Myocyte (in vitro differentiated cells): ENCODE results near the gene ZSCAN20. TPM values are rescaled to one million over a fixed set of nuclear protein-coding genes. Genes with fewer than 3 reads are reported as not detected.

ENCODE experiments used
- DNase-seq: peaks from one replicate; pipeline ENCODE4 v3.0.0-alpha.2; 2012; ENCODE audit warnings: low read depth
- total RNA-seq: library from RNA; depleted of rRNA; stranded (reverse); fragments of >200 nt; gene quantifications from 2 replicates; pipeline ENCODE4 v1.2.3, GENCODE V29; 2014

Gene ZSCAN20
- total RNA-seq, 1 donor from 2014 or later = 5.6 TPM

DNA sequence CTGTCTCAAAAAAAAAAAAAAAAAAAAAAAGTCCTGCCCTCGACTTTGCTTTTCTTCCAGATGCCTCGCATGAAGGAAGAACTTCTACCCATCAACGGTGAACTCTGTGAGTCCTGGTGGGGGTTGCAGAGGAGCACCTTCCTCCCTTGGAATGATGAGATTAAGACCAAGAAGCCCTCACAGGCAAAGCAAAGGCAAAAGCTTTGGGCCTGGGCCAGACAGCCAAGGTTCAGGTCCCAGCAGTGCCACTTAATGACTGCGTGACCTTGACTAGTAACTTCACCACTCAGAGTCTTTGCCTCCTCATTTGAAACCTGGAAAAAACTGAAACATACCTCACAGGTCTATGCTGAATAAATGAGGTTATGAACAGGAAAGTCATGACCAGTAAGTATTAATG lies 55.5 kb downstream of the ZSCAN20 start:
- no peak for DNase-seq

DNA sequence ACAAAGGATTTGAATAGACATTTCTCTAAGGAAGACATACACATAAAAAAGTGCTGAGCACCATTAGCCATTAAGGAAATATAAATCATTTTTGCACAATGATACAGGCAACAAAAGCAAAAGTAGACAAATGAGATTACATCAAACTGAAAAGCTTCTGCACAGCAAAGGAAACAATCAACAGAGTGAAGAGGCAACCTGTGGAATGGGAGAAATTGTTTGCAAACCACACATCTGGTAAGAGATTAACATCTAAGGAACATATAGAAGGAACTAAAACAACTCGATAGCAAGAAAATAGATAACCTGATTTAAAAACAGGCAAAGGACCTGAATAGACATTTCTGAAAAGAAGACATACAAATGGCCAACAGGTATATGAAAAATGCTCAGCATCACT lies 57.5 kb downstream of the ZSCAN20 start:
- no peak for DNase-seq

DNA sequence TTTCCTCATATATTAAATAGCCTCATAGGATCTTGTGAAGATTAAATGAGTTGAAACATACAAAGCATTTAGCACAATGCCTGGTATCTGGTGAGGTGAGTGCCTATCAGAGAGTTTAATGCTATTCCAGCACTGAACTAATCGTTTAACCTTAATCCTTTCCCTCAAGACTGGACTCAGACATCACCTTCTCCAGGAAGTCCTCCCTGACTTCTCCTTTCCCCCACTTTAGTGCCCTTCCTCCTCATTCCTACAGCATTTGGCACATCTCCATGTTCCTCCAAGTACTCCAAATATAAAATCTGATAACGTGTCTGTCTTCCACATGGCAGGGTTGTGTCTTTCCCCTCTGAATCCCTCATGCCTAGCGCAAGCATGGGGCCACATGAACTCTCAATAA lies 59.8 kb downstream of the ZSCAN20 start:
- DNase-seq = no peak

DNA sequence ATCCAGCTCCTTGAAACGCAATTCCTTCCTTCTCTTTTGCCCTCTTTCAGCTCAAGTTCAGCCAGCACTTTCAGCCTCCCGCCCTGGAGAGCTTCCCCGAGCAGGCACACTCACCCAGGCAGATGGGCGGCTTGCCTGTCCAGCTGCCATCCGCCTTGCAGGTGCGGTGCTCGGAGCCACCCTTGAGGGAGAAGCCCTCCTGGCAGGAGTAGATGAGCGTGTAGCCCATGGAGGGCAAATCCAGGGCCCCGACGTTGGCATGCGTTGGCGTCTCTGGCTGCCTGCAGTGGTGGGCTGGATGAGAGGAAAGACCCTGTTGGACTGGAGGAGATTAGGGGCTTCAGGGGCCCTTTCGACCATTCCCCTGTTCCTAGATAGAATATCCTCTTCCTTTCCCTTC lies 60.5 kb downstream of the ZSCAN20 start:
- no peak for DNase-seq

DNA sequence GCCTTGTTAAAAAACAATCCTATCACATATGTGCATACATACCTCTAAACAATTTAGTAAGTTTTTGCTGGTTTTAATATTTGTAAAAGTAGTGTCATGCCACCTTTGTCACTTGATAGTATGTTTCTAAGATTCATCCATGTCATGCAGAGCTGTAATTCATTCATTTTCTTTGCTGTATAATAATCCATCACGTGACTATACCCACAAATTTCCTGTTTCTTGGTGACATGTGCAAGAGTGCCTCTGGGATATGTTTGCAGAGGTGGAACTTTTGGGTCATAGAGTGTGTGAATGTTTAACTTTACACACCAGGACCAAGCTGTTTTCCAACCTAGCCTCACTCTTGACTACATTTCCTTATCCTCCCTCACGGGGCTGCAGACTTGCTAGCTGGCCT lies 62.9 kb downstream of the ZSCAN20 start:
- DNase-seq = no peak

DNA sequence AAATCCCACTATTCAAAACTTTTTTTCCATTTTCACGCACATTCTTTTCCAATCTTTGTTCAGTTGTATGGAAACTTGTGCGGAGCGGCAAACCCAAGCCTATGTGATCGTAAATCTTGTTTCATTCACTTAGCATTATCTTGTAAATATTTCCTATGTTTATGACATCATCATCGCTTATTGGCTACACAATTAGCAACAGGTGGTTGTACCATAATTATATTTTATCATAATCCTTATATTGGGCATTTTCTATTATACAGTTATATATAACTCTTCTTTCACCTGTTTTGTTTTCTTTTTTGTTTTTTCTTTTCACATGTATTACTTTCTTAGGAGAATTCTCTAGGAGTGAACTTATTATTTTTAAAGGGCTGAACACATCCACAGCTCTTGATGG lies 65.4 kb downstream of the ZSCAN20 start:
- DNase-seq = no peak

DNA sequence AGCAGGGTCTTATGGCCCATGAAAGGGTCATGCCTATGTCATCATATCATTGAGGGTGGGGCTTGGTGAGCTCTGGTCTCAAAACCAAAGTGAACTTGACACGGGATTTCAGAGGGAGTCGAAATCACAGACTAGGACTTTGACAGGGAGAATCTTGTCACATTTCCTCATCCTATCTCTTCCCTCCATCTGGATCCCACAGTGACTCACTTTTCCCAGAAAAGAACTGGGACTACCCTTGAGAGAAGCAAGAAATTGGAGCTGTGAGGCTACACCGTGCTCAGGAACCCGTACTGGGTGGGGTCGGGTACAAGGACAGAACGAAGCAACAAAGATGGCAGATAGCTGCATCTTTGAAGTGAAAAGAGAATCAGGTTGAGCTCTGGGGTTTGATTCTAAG lies 69.5 kb downstream of the ZSCAN20 start:
- no peak for DNase-seq

Other genes with a start within 250 kb of the ZSCAN20 start
- gene ZNF362, start 216.2 kb upstream of the ZSCAN20 start, total RNA-seq = 20.4 and 28.0 TPM in 2 replicates
- 0.32 TPM in 1 of 2 replicates, not detected in the other for gene A3GALT2, start 151.5 kb upstream of the ZSCAN20 start, total RNA-seq
- 72.5 and 93.1 TPM in 2 replicates for gene PHC2, start 41.5 kb upstream of the ZSCAN20 start, total RNA-seq